ENCODE data around the gene PDE11A. TPM values are rescaled to one million over a fixed set of nuclear protein-coding genes. Genes with fewer than 3 reads are reported as not detected.

The PDE11A gene
- total RNA-seq, 1 experiment from 2014 or later = 0.61 TPM

- Histone ChIP-seq H3K36me3 (ENCODE audit: control insufficient read depth in 1 of 2, insufficient read depth in 2 of 2, low read length in 2 of 2) (no peaks in the 10 kb centered on the region), H3K9me2 (ENCODE audit: insufficient read depth) (no peaks in the 10 kb centered on the region), H4K20me1 (ENCODE audit: insufficient read depth) (no peaks in the 10 kb centered on the region), H3K9me3 (ENCODE audit: control insufficient read depth in 1 of 2, insufficient read depth in 1 of 2, low read depth in 1 of 2, low read length in 2 of 2) (no peaks in the 10 kb centered on the region), H3K4me3 (replicated peaks in 1 of 2; ENCODE audit: low read depth in 1 of 2, low read length in 2 of 2) (no peak overlapping the region), H2AFZ (ENCODE audit: low read depth, low read length, poor library complexity, severe bottlenecking) (no peak overlapping the region), H3K4me2 (ENCODE audit: low read length) (no peak overlapping the region), H3K79me2 (ENCODE audit: insufficient read depth, low read length) (no peaks in the 10 kb centered on the region), H3K27me3 (ENCODE audit: insufficient read depth, low read length) (no peaks in the 10 kb centered on the region), H3K27ac (ENCODE audit: low read depth, low read length) (no peak overlapping the region), H3K9ac (ENCODE audit: low read length) (no peak overlapping the region), H3K4me1 (ENCODE audit: control insufficient read depth in 1 of 2, insufficient read depth in 2 of 2, low read length in 2 of 2) (no peaks in the 10 kb centered on the region)
- no peak for DNase-seq (ENCODE audit: low read depth, low spot score)
- TF ChIP-seq ZBTB33 (IDR thresholded peaks at IDR 0.05; ENCODE audit: extremely low read depth, insufficient replicate concordance, low read length) (no peak), ZFX (IDR thresholded peaks at IDR 0.05) (no peak), SIN3A (IDR thresholded peaks at IDR 0.05; ENCODE audit: low read depth) (no peak), ELF1 (IDR thresholded peaks at IDR 0.05; ENCODE audit: borderline replicate concordance, low read depth) (no peak), TCF7L2 (IDR thresholded peaks at IDR 0.05; ENCODE audit: borderline replicate concordance, extremely low read depth, insufficient read depth, insufficient read length) (no peak), JUND (IDR thresholded peaks at IDR 0.05) (no peak)
- BruUV-seq (replicated peaks) = no TSS peak
- ATAC-seq = no peak
- ChIA-PET POLR2A (no interaction called here), RAD21 (ENCODE audit: low non-redundant PET in 1 of 2, low total read pairs in 2 of 2, uncharacterized antibody in 2 of 2, unreplicated experiment in 2 of 2) (no interaction called here), CTCF (no interaction called here)
- intact Hi-C loops (cut with micrococcal nuclease) = no loop called here
Measured at GRCh38 chr2:177872286-177872685, 200.3 kb downstream of the PDE11A start.

GRCh38 chr2:177869912-177870311 lies 202.7 kb downstream of the PDE11A start:
- no peak overlapping the region for H3K4me2 ChIP-seq (ENCODE audit: low read length)
- H2AFZ ChIP-seq (ENCODE audit: low read depth, low read length, poor library complexity, severe bottlenecking) = no peak overlapping the region
- no peaks in the 10 kb centered on the region for H3K4me1 ChIP-seq (ENCODE audit: control insufficient read depth in 1 of 2, insufficient read depth in 2 of 2, low read length in 2 of 2)
- H3K79me2 ChIP-seq (ENCODE audit: insufficient read depth, low read length) = no peaks in the 10 kb centered on the region
- no peak overlapping the region for H3K9ac ChIP-seq (ENCODE audit: low read length)
- no peaks in the 10 kb centered on the region for H3K9me2 ChIP-seq (ENCODE audit: insufficient read depth)
- DNase-seq (ENCODE audit: low read depth, low spot score) = no peak
- no peaks in the 10 kb centered on the region for H3K36me3 ChIP-seq (ENCODE audit: control insufficient read depth in 1 of 2, insufficient read depth in 2 of 2, low read length in 2 of 2)
- RAD21 ChIA-PET (ENCODE audit: low non-redundant PET in 1 of 2, low total read pairs in 2 of 2, uncharacterized antibody in 2 of 2, unreplicated experiment in 2 of 2) = no interaction called here
- CTCF ChIA-PET = no interaction called here
- H4K20me1 ChIP-seq (ENCODE audit: insufficient read depth) = no peaks in the 10 kb centered on the region
- no peaks in the 10 kb centered on the region for H3K9me3 ChIP-seq (ENCODE audit: control insufficient read depth in 1 of 2, insufficient read depth in 1 of 2, low read depth in 1 of 2, low read length in 2 of 2)
- POLR2A ChIA-PET = no interaction called here
- ATAC-seq = no peak
- no peak overlapping the region for H3K27ac ChIP-seq (ENCODE audit: low read depth, low read length)
- intact Hi-C loops (cut with micrococcal nuclease) = no loop called here
- no peak overlapping the region for H3K4me3 ChIP-seq (replicated peaks in 1 of 2; ENCODE audit: low read depth in 1 of 2, low read length in 2 of 2)
- H3K27me3 ChIP-seq (ENCODE audit: insufficient read depth, low read length) = no peaks in the 10 kb centered on the region
- BruUV-seq (replicated peaks) = no TSS peak
- no peak for TF ChIP-seq SIN3A (IDR thresholded peaks at IDR 0.05; ENCODE audit: low read depth)
- no peak for TF ChIP-seq YY1 (IDR thresholded peaks at IDR 0.05; ENCODE audit: extremely low read depth, insufficient replicate concordance, low read depth, low read length)
- TF ChIP-seq JUND (IDR thresholded peaks at IDR 0.05) = no peak
- TF ChIP-seq, protein P1, sequence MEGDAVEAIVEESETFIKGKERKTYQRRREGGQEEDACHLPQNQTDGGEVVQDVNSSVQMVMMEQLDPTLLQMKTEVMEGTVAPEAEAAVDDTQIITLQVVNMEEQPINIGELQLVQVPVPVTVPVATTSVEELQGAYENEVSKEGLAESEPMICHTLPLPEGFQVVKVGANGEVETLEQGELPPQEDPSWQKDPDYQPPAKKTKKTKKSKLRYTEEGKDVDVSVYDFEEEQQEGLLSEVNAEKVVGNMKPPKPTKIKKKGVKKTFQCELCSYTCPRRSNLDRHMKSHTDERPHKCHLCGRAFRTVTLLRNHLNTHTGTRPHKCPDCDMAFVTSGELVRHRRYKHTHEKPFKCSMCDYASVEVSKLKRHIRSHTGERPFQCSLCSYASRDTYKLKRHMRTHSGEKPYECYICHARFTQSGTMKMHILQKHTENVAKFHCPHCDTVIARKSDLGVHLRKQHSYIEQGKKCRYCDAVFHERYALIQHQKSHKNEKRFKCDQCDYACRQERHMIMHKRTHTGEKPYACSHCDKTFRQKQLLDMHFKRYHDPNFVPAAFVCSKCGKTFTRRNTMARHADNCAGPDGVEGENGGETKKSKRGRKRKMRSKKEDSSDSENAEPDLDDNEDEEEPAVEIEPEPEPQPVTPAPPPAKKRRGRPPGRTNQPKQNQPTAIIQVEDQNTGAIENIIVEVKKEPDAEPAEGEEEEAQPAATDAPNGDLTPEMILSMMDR (IDR thresholded peaks at IDR 0.05 in 2 of 3, conservative IDR thresholded peaks at IDR 0.05 in 1 of 3; ENCODE audit: borderline replicate concordance in 1 of 3, insufficient read depth in 1 of 3, low read depth in 2 of 3, low read length in 2 of 3) = no peak
- TF ChIP-seq, protein P2, sequence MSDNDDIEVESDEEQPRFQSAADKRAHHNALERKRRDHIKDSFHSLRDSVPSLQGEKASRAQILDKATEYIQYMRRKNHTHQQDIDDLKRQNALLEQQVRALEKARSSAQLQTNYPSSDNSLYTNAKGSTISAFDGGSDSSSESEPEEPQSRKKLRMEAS (IDR thresholded peaks at IDR 0.05) = no peak
- TF ChIP-seq EZH2phosphoT487 (IDR thresholded peaks at IDR 0.05; ENCODE audit: borderline replicate concordance) = no peak
- no peak for TF ChIP-seq POLR2A (IDR thresholded peaks at IDR 0.05; ENCODE audit: borderline replicate concordance, extremely low read depth, insufficient read depth, insufficient read length)
- TF ChIP-seq SRF (IDR thresholded peaks at IDR 0.05; ENCODE audit: low read depth) = no peak
- no peak for TF ChIP-seq REST (IDR thresholded peaks at IDR 0.05; ENCODE audit: low read depth)
